Measurements from ENCODE around the gene MPG.
A peak's percentile ranks its signal among the peaks of the same experiment; 100 is the strongest.
"Not testable (repeated sequence)": the region's sequence is repeated elsewhere in the genome, so short reads cannot be mapped to it uniquely, and the experiment has no call there.

The MPG gene

GRCh38 chr16:112153-112840, 34.3 kb downstream of the MPG start:
- DNase-seq (ENCODE audit: low spot score), result no peak

- no peak for DNase-seq (ENCODE audit: low spot score)
These were observed 36.3 kb downstream of the MPG start for GRCh38 chr16:114327-114726.

- no peak for DNase-seq (ENCODE audit: low spot score)
These were observed 38.0 kb downstream of the MPG start for GRCh38 chr16:116015-116414.

DNA sequence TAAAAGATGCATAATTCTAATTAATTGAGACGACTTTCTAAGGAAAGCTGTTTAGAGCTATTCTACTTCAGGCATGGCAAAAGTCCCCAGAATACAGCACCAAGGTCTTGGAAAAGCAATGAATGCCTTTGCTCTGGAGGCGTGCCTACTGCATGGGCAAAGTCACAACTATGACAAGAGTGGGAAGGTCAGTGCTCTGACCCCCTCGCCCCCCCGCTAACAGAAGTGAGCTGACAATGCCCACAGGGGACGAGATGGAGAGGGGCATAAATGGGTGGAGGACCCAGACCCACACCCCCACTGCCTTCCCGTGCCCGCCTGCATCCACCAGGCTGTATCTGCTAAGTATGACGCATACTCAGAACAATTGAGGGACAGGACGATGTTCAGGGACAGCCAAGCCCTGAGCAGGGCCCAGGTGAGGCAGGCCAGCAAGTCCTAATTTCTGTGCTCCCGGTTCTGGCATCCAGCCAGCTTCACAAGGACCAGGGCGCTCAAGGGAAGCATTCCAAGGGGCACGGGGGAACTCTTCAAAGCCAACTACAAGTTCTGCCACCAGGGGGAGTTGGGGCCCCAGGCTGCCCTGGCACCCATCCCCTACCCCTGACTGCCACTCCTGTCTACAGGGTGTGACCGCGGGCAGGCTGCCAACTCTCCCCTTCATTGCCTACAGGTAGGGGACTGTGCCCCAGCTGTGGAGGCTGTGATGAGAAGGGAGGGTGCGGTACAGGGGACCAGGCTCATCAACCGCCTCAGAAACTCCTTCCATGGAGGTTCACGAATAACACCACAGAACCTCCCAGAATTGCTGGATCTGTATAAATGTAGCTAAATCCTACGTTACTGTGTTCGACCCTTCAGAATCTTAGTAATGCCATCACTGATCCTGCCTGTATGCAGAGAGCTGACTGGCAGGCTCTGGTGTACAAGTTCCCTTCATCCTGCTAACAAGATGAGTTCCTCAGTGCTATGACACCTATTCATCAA, 39.6 kb downstream of the MPG start:
- peak; percentile 70 for DNase-seq (ENCODE audit: low spot score)

GRCh38 chr16:118857-119256, 40.8 kb downstream of the MPG start:
- DNase-seq (ENCODE audit: low spot score), result no peak

DNA sequence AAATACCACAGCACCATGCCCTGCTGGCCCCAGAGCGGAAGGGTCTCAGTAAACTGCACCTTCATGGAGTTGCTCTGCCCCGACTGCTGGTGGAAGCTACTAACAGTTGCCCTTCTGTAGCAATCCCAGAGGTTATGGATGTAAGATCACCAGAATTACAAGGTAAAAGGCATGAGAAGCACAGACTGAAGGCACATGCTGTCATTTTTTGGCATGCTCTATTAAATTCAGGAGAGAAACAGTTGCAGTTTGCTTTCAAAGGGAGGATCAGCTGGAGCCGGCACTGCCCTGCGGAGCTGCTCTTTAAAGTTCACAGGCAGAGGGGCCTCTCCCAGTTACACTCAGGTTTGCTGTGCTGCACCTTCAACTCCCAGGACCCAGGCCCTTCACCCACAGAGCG, 41.3 kb downstream of the MPG start:
- no peak for DNase-seq (ENCODE audit: low spot score)

DNA sequence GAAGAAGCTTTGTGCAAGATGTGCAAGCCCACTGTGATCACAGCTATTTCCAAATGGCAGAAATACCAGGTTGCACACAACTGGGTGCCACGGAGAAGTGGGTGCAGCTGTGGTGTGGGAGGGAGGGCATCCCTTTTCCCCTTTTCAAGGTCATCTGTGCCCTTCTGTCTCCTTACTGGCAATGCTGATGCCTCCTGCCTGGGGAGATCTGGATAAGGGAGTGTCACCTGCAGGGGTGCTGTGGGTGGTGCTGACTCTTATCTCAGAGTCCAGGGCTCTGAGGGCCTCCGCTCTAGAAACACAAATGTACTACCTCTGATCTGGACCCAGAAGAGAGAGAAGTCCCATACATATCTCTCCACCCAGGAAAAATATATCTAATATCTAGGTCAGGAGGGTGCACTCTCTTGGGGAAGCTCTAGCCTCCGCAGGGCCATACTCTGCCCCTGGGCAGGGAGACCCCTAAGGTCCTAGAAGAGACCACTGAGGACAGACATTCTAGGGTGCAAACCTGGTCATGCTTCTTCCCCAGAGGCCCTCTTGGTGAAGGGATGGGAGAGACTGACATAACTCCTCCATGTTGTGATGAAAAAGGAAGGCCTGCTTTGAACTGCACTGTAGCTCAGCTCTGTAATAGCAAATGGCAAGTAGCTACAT, 41.9 kb downstream of the MPG start:
- no peak for DNase-seq (ENCODE audit: low spot score)

DNA sequence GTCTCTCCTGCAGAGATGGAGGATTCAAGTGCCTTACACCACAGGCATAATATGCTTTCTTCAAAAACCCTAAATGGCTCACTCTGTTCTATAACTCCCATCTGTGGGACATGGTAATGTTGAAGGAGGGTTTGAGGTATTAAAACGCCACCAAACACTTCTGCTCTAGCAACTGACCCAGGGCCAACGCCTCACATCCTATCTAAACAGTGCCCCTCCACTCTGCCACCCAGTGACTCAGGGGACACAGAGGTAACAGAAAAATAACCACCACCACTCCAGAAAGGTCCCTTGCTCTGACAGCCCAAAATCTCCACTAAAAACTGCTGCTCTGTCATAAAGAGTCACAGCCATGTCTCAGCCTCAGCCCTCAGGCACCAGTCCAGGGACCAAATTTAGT, 42.7 kb downstream of the MPG start:
- DNase-seq (ENCODE audit: low spot score), result no peak

GRCh38 chr16:122361-122760, 44.3 kb downstream of the MPG start:
- no peak for DNase-seq (ENCODE audit: low spot score)

- DNase-seq (ENCODE audit: low spot score), result not testable (repeated sequence)
These were observed 45.7 kb downstream of the MPG start for GRCh38 chr16:123558-124350.

DNA sequence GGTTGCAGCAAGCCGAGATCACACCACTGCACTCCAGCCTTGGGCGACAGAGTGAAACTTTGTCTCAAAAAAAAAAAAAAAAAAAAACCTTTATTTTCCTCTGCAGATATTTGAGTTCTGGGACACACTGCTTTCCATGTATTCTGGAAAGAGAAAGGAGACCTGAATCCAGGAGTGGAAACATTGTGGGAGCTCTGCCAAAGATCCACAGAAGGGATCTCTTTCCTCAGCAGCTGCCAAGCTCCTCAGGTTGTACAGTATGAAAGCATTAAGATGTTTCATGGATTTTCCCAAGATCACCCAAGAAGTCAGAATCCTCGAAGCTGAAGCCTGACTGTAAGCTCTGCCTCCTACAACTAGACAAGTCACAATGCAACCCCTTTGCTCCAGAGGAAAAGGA, 47.0 kb downstream of the MPG start:
- DNase-seq (ENCODE audit: low spot score), result no peak

- DNase-seq (ENCODE audit: low spot score), result no peak
These were observed 51.0 kb downstream of the MPG start for GRCh38 chr16:129075-129474.

DNA sequence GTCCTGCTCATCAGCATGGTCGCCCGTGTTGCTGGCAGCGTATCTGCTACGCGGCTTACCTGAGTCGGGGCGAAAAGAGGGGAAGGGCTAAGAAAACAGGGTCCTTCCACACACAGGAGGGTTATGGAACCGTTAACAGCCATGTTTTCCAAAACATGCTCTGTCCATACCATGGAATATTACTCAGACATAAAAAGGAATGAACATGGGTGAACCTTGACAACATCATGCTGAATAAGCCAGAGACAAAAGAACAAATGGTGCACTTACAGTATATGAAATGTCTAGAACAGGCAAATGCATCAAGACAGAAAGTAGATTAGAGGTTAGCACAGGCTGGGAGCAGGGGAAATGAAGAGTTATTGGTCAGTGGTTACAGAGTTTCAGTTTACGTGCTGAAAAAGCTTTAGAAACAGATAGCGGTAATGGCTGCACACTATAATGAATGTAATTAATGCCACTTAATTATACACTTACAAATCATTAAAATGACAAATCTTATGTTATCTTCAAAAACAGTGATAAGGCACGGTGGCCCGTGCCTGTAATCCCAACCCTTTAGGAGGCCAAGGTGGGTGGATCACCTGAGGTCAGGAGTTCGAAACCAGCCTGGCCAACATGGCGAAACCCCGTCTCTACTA, 52.6 kb downstream of the MPG start:
- no peak for DNase-seq (ENCODE audit: low spot score)

DNA sequence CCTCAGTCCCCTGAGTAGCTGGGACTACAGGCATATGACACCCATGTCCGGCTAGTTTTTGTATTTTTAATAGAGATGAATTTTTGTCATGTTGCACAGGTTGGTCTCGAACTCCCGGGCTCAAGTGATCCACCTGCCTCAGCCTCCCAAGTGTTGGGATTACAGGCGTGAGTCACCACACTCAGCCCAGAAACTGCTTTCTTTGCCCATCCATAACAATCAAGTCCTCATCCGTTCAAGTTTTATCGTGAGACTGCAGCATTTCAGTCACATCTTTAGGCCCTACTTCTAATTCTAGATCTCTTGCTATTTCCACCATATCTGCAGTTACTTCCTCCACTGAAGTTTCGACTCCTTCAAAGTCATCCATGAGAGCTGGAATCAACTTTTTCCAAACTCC, 54.1 kb downstream of the MPG start:
- no peak for DNase-seq (ENCODE audit: low spot score)

DNA sequence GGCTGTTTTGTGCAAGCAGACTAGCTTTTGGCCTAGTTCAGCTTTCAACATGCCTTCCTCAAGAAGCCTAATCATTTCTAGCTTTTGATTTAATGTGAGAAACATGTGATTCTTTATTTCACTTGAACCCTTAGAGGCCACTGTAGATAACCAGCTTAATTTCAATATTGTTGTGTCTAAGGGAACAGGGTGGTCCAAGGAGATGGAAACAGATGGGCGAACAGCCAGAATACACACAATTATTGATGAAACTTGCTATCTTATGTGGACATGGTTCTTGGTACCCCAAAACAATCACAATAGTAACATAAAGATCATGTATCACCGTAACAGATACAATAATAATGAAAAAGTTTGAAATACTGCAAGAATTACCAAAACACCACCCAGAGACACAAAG, 55.7 kb downstream of the MPG start:
- DNase-seq (ENCODE audit: low spot score), result no peak

Data from AG08395 (cell line).